Hepatocyte (in vitro differentiated cells): ENCODE measurements around the gene ALOX12B.
"Not testable (repeated sequence)": the region's sequence is repeated elsewhere in the genome, so short reads cannot be mapped to it uniquely, and the experiment has no call there.

ENCODE experiments used
- CTCF ChIP-seq: fragments of 200-600 bp; sonication (generic); IDR thresholded peaks from 2 replicates; pipeline ENCODE4 v1.5.1; 2016; ENCODE audit warnings: antibody characterized with exemption, mild to moderate bottlenecking; ENCODE audit not compliant: poor library complexity
- EZH2 ChIP-seq: fragments of 200-600 bp; sonication (generic); IDR thresholded peaks from 2 replicates; pipeline ENCODE4 v1.6.1; 2016; ENCODE audit warnings: antibody characterized with exemption, mild to moderate bottlenecking, borderline replicate concordance
- EZH2phosphoT487 ChIP-seq: fragments of 200-600 bp; sonication (generic); IDR thresholded peaks from one replicate; pipeline ENCODE4 v1.6.1; 2018; ENCODE audit warnings: antibody characterized with exemption, mild to moderate bottlenecking, low read depth, moderate library complexity; ENCODE audit not compliant: unreplicated experiment, severe bottlenecking

GRCh38 chr17:8061851-8062250, 25.7 kb downstream of the ALOX12B start:
- TF ChIP-seq CTCF, EZH2phosphoT487, EZH2: not testable (repeated sequence)
